ENCODE results near the gene CCT6B. TPM values are rescaled to one million over a fixed set of nuclear protein-coding genes. Genes with fewer than 3 reads are reported as not detected.
"Not testable (repeated sequence)": the region's sequence is repeated elsewhere in the genome, so short reads cannot be mapped to it uniquely, and the experiment has no call there.

Gene CCT6B
- total RNA-seq, 1 experiment from 2014 or later, result 0.61 TPM

- DNase-seq (ENCODE audit: low spot score), result peak; percentile 91
Observed at GRCh38 chr17:34980681-34981537, 19.6 kb upstream of the CCT6B start.

- peak; percentile 99 for DNase-seq (ENCODE audit: low spot score)
Observed at GRCh38 chr17:34980353-34980680, 19.1 kb upstream of the CCT6B start, which contains the start of gene LIG3. LIG3 (plus strand) TSS chr17:34980512; CDS start chr17:34983006, 2,494 bp downstream.

GRCh38 chr17:34979650-34980352 is 18.5 kb upstream of the CCT6B start:
- DNase-seq (ENCODE audit: low spot score), result peak; percentile 48

GRCh38 chr17:34979153-34979552 is 17.9 kb upstream of the CCT6B start:
- no peak for DNase-seq (ENCODE audit: low spot score)

- DNase-seq (ENCODE audit: low spot score), result no peak
Observed at GRCh38 chr17:34974794-34975785, 13.8 kb upstream of the CCT6B start.

- no peak for DNase-seq (ENCODE audit: low spot score)
Observed at GRCh38 chr17:34974179-34974578, 12.9 kb upstream of the CCT6B start.

- no peak for DNase-seq (ENCODE audit: low spot score)
Observed at GRCh38 chr17:34958438-34958837, 2.8 kb downstream of the CCT6B start.

- DNase-seq (ENCODE audit: low spot score), result not testable (repeated sequence)
Observed at GRCh38 chr17:34950780-34951179, 10.5 kb downstream of the CCT6B start.

GRCh38 chr17:34930283-34930682 is 31.0 kb downstream of the CCT6B start:
- DNase-seq (ENCODE audit: low spot score), result no peak

- no peak for DNase-seq (ENCODE audit: low spot score)
Observed at GRCh38 chr17:34926661-34927060, 34.6 kb downstream of the CCT6B start.

GRCh38 chr17:34920676-34921075 is 40.6 kb downstream of the CCT6B start:
- no peak for DNase-seq (ENCODE audit: low spot score)

GRCh38 chr17:34917381-34917780 is 43.9 kb downstream of the CCT6B start:
- DNase-seq (ENCODE audit: low spot score), result no peak

- DNase-seq (ENCODE audit: low spot score), result no peak
Observed at GRCh38 chr17:34916120-34916519, 45.1 kb downstream of the CCT6B start.

- no peak for DNase-seq (ENCODE audit: low spot score)
Observed at GRCh38 chr17:34913001-34913400, 48.3 kb downstream of the CCT6B start.

GRCh38 chr17:34909040-34909439 is 52.2 kb downstream of the CCT6B start:
- DNase-seq (ENCODE audit: low spot score), result no peak

- DNase-seq (ENCODE audit: low spot score), result no peak
Observed at GRCh38 chr17:34902831-34903547, 58.3 kb downstream of the CCT6B start.

- no peak for DNase-seq (ENCODE audit: low spot score)
Observed at GRCh38 chr17:34899643-34900291, 61.5 kb downstream of the CCT6B start.

GRCh38 chr17:34895383-34895782 is 65.9 kb downstream of the CCT6B start:
- no peak for DNase-seq (ENCODE audit: low spot score)

- no peak for DNase-seq (ENCODE audit: low spot score)
Observed at GRCh38 chr17:34894964-34895363, 66.3 kb downstream of the CCT6B start.

- DNase-seq (ENCODE audit: low spot score), result peak; percentile 38
Observed at GRCh38 chr17:34892461-34893249, 68.6 kb downstream of the CCT6B start.

Measured in HT-29 (cell line).